SK-N-SH treated with all-trans-retinoic acid at 6 μM for 48 hours (cell line): Measurements from ENCODE around the gene HDGFL2.

Experiments
- ATAC-seq: fragments of 200-7000 bp; cut with Tn5 transposase; 3 replicates; pipeline ENCODE4 v1.9.1; 2020; ENCODE audit warnings: mild to moderate bottlenecking, moderate library complexity
- ARNTL ChIP-seq: fragments of 450-650 bp; formaldehyde crosslinking; IDR thresholded peaks from 2 replicates; pipeline ENCODE4 v1.5.0; 2020; ENCODE audit warnings: low read depth, mild to moderate bottlenecking, moderate library complexity, borderline replicate concordance
- BACH2 ChIP-seq: fragments of 250-450 bp; sonication (Bioruptor Pico); IDR thresholded peaks from 2 replicates; pipeline ENCODE4 v1.9.0; 2021; ENCODE audit warnings: mild to moderate bottlenecking, borderline replicate concordance
- CSDC2 ChIP-seq: fragments of 250-450 bp; sonication (Bioruptor Pico); IDR thresholded peaks from 2 replicates; pipeline ENCODE4 v1.5.0; 2020; ENCODE audit warnings: mild to moderate bottlenecking, moderate library complexity
- GLIS3 ChIP-seq: fragments of 250-450 bp; sonication (Bioruptor Pico); IDR thresholded peaks from 2 replicates; pipeline ENCODE4 v1.5.0; 2020; ENCODE audit warnings: mild to moderate bottlenecking, moderate library complexity
- ISL1 ChIP-seq: fragments of 250-450 bp; sonication (Bioruptor Pico); IDR thresholded peaks from 2 replicates; pipeline ENCODE4 v2.1.2; 2022; ENCODE audit warnings: mild to moderate bottlenecking, moderate library complexity
- OSR1 ChIP-seq: fragments of 250-450 bp; sonication (Bioruptor Pico); IDR thresholded peaks from 2 replicates; pipeline ENCODE4 v1.8.0; 2022; ENCODE audit warnings: moderate library complexity, mild to moderate bottlenecking, inconsistent platforms
- PATZ1 ChIP-seq: fragments of 250-450 bp; sonication (Bioruptor Pico); IDR thresholded peaks from 2 replicates; pipeline ENCODE4 v1.8.0; 2020; ENCODE audit warnings: mild to moderate bottlenecking, moderate library complexity, borderline replicate concordance
- POU6F1 ChIP-seq: fragments of 250-450 bp; sonication (Bioruptor Pico); IDR thresholded peaks from 2 replicates; pipeline ENCODE4 v1.8.0; 2021; ENCODE audit warnings: low read depth, mild to moderate bottlenecking, moderate library complexity, borderline replicate concordance
- PPARA ChIP-seq: fragments of 250-450 bp; sonication (Bioruptor Pico); IDR thresholded peaks from 2 replicates; pipeline ENCODE4 v1.5.0; 2020; ENCODE audit warnings: mild to moderate bottlenecking, borderline replicate concordance
- RARB ChIP-seq: fragments of 250-450 bp; sonication (Bioruptor Pico); IDR thresholded peaks from 2 replicates; pipeline ENCODE4 v1.8.0; 2021; ENCODE audit warnings: mild to moderate bottlenecking, moderate library complexity
- TCF4 ChIP-seq: fragments of 250-450 bp; sonication (Bioruptor Pico); IDR thresholded peaks from 2 replicates; pipeline ENCODE4 v1.8.0; 2021; ENCODE audit warnings: mild to moderate bottlenecking, moderate library complexity, borderline replicate concordance
- TOX ChIP-seq: fragments of 250-450 bp; sonication (Bioruptor Pico); IDR thresholded peaks from 2 replicates; pipeline ENCODE4 v1.8.0; 2021; ENCODE audit warnings: mild to moderate bottlenecking, moderate library complexity, borderline replicate concordance
- ZC3H10 ChIP-seq: fragments of 250-450 bp; sonication (Bioruptor Pico); IDR thresholded peaks from 2 replicates; pipeline ENCODE4 v1.5.1; 2021; ENCODE audit warnings: mild to moderate bottlenecking, moderate library complexity
- ZNF565 ChIP-seq: fragments of 450-650 bp; formaldehyde crosslinking; conservative IDR thresholded peaks from 2 replicates; pipeline ENCODE4 v1.5.0; 2020; ENCODE audit warnings: low read depth, mild to moderate bottlenecking, moderate library complexity
- ZNF8 ChIP-seq: fragments of 450-650 bp; formaldehyde crosslinking; IDR thresholded peaks from 2 replicates; pipeline ENCODE4 v1.5.0; 2020; ENCODE audit warnings: mild to moderate bottlenecking, moderate library complexity
- TF ChIP-seq, protein P1 (sequence below): fragments of 250-450 bp; sonication (Bioruptor Pico); IDR thresholded peaks from 2 replicates; pipeline ENCODE4 v1.5.1; 2021; ENCODE audit warnings: mild to moderate bottlenecking, moderate library complexity
- TF ChIP-seq, protein P2 (sequence below): fragments of 250-450 bp; sonication (Bioruptor Pico); IDR thresholded peaks from 2 replicates; pipeline ENCODE4 v1.5.1; 2020; ENCODE audit warnings: low read depth, mild to moderate bottlenecking, moderate library complexity
- TF ChIP-seq, protein P3 (sequence below): fragments of 250-450 bp; sonication (Bioruptor Pico); IDR thresholded peaks from 2 replicates; pipeline ENCODE4 v1.5.0; 2020; ENCODE audit warnings: mild to moderate bottlenecking, moderate library complexity

Gene HDGFL2

DNA sequence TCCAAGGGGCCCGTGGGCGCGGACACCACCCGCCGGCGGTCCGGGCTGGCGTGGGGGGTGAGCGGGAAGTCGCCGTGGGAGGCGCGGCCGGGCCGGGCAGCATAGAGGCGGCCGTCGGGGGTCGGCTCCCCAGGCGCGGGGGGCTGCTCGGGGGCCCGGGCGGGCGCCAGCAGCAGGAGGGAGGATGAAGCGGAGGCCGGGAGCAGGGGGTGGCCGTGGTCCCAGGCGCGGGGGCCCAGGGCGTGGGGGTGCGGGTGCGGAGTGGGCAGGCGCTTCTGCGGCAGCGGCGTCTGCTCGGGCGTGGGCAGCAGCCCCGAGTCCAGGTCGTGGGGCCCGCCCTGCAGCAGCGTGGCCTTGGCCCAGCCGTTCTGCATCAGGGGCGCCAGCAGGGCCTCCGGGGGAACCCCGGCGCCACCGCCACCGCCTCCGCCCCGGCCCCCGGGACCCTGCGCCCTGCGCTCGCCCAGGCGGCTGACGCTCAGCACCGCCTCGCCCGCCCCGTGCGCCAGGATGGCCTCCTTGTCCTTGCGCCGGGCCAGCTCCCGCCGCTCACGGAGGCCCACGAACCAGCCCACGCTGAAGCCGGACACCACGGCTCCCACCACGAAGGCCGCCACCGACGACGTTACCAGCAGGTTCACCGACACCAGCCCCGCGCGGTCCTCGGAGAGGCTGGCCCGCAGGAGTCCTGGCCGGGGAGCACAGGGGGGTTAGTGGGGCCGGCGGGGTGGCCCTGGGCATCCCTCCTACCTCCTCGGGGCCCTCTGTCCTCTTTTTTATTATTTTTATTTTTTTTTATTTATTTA is 71.9 kb downstream of the HDGFL2 start:
- ATAC-seq, result no peak
- TF ChIP-seq ZNF565 (no peak), RARB (no peak)

DNA sequence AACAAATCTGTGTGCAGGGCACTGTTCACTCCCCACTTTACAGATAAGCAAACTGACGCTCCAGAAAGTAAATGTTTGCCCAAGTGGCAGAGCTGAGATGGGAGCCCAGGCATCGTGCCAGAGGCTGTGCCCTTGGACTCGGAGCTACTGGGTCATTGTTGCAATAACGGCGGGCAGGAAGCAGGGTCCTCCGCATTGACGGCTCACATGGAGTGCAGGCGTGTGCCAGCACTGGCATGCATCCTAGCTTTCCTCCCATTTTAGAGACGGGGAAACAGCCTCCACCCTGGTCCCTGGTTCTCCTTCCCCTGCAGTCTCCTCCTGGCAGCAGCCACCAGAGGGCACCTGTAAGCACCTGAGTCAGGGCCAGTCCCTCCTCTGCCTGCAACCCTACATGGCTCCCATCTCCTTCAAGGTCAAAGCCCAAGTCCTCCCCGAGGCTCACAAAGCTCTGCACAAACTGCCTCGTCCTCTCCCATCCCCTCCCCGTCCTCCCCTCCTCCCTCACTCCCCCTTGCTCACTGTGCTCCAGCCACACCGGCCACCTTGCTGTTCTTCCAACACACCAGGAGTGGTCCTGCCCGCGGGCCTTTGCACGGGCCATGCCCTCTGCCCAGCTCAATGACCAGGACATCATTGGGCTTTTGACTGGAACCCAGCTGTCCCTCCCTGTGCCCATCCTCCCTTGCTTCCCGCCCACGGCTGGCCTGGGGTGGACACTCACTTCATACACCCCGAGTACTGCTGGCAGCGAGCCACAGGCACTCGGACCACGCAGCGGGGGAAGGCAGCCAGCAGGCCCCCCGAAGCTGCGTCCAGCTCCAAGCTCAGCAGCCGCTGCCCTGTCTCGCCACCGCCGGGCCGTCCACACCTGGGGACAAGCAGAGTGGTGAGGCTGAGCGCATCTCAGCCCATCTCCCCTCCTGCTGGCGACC is 75.5 kb downstream of the HDGFL2 start:
- TF ChIP-seq PPARA (CRISPR knock-in tag), result no peak

GRCh38 chr19:4548238-4548584 is 76.1 kb downstream of the HDGFL2 start:
- peak; percentile 14; the same call in 2 of the 3 replicates for ATAC-seq
- TF ChIP-seq ISL1 (no peak), POU6F1 (CRISPR knock-in tag) (no peak), RARB (no peak), PPARA (CRISPR knock-in tag) (no peak), GLIS3 (CRISPR knock-in tag) (no peak), ZC3H10 (CRISPR knock-in tag) (no peak), ARNTL (CRISPR knock-in tag) (no peak), CSDC2 (CRISPR knock-in tag) (no peak), OSR1 (no peak), BACH2 (CRISPR knock-in tag) (no peak), ZNF8 (CRISPR knock-in tag) (no peak), TCF4 (CRISPR knock-in tag) (no peak), PATZ1 (CRISPR knock-in tag) (no peak), ZNF565 (no peak), TOX (CRISPR knock-in tag) (no peak)
- TF ChIP-seq, protein P1, sequence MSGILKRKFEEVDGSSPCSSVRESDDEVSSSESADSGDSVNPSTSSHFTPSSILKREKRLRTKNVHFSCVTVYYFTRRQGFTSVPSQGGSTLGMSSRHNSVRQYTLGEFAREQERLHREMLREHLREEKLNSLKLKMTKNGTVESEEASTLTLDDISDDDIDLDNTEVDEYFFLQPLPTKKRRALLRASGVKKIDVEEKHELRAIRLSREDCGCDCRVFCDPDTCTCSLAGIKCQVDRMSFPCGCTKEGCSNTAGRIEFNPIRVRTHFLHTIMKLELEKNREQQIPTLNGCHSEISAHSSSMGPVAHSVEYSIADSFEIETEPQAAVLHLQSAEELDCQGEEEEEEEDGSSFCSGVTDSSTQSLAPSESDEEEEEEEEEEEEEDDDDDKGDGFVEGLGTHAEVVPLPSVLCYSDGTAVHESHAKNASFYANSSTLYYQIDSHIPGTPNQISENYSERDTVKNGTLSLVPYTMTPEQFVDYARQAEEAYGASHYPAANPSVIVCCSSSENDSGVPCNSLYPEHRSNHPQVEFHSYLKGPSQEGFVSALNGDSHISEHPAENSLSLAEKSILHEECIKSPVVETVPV, result no peak
- TF ChIP-seq, protein P2, sequence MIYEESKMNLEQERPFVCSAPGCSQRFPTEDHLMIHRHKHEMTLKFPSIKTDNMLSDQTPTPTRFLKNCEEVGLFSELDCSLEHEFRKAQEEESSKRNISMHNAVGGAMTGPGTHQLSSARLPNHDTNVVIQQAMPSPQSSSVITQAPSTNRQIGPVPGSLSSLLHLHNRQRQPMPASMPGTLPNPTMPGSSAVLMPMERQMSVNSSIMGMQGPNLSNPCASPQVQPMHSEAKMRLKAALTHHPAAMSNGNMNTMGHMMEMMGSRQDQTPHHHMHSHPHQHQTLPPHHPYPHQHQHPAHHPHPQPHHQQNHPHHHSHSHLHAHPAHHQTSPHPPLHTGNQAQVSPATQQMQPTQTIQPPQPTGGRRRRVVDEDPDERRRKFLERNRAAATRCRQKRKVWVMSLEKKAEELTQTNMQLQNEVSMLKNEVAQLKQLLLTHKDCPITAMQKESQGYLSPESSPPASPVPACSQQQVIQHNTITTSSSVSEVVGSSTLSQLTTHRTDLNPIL (CRISPR knock-in tag), result no peak
- TF ChIP-seq, protein P3, sequence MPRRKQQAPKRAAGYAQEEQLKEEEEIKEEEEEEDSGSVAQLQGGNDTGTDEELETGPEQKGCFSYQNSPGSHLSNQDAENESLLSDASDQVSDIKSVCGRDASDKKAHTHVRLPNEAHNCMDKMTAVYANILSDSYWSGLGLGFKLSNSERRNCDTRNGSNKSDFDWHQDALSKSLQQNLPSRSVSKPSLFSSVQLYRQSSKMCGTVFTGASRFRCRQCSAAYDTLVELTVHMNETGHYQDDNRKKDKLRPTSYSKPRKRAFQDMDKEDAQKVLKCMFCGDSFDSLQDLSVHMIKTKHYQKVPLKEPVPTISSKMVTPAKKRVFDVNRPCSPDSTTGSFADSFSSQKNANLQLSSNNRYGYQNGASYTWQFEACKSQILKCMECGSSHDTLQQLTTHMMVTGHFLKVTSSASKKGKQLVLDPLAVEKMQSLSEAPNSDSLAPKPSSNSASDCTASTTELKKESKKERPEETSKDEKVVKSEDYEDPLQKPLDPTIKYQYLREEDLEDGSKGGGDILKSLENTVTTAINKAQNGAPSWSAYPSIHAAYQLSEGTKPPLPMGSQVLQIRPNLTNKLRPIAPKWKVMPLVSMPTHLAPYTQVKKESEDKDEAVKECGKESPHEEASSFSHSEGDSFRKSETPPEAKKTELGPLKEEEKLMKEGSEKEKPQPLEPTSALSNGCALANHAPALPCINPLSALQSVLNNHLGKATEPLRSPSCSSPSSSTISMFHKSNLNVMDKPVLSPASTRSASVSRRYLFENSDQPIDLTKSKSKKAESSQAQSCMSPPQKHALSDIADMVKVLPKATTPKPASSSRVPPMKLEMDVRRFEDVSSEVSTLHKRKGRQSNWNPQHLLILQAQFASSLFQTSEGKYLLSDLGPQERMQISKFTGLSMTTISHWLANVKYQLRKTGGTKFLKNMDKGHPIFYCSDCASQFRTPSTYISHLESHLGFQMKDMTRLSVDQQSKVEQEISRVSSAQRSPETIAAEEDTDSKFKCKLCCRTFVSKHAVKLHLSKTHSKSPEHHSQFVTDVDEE (CRISPR knock-in tag), result no peak

More for the DNA sequence above, 75.5 kb downstream of the HDGFL2 start:
- ATAC-seq, result peak; percentile 66
